CD4-positive, alpha-beta T cell (primary cell): ENCODE measurements around the gene EFS. TPM values are rescaled to one million over a fixed set of nuclear protein-coding genes. Genes with fewer than 3 reads are reported as not detected.

Source experiments
- ATAC-seq: fragments of 200-7000 bp; cut with Tn5 transposase; one replicate; pipeline ENCODE4 v1.10.0; 2022; ENCODE audit warnings: mild to moderate bottlenecking; ENCODE audit not compliant: poor library complexity
- CTCF ChIA-PET: fragments of 350-600 bp; sonication (Branson Sonifier 250); formaldehyde crosslinking; loops from one replicate; lab custom pipeline; 2021; ENCODE audit warnings: antibody characterized with exemption, inconsistent platforms; lab: Charles Lee
- POLR2A ChIA-PET: fragments of 350-600 bp; sonication (Branson Sonifier 250); formaldehyde crosslinking; loops from one replicate; lab custom pipeline; 2021; ENCODE audit warnings: antibody characterized with exemption, inconsistent platforms; lab: Charles Lee
- DNase-seq, 14 experiments: peaks; one replicate each; pipeline ENCODE4 v3.0.0-alpha.2; 2013 to 2020; ENCODE audit warnings: mixed read lengths in 2 of 14
- H3K27ac ChIP-seq, 2 donors: one replicate each; pipeline versions ENCODE4 v1.5.1 to v1.7.0; 2013; ENCODE audit warnings: low read length in 2 of 2, low read depth in 1 of 2, mild to moderate bottlenecking in 1 of 2
- H3K27me3 ChIP-seq, 2 experiments: 1 replicate in 1 of 2; 2 replicates in 1 of 2; pipeline versions ENCODE4 v1.6.1 to v1.7.0; 2013; ENCODE audit warnings: low read length in 2 of 2, control low read depth in 1 of 2, mild to moderate bottlenecking in 1 of 2, moderate library complexity in 1 of 2; ENCODE audit not compliant: insufficient read depth in 2 of 2, control insufficient read depth in 1 of 2
- H3K36me3 ChIP-seq: one replicate; pipeline ENCODE4 v1.6.1; 2013; ENCODE audit warnings: low read length, control low read depth; ENCODE audit not compliant: insufficient read depth
- H3K4me1 ChIP-seq: one replicate; pipeline ENCODE4 v1.6.1; 2013; ENCODE audit warnings: low read length, control low read depth; ENCODE audit not compliant: insufficient read depth
- H3K4me3 ChIP-seq: one replicate; pipeline ENCODE4 v1.5.1; 2013; ENCODE audit warnings: mild to moderate bottlenecking, low read length, moderate library complexity
- H3K9me3 ChIP-seq, 2 experiments: 1 replicate in 1 of 2; 2 replicates in 1 of 2; pipeline versions ENCODE4 v1.6.1 to v1.7.0; 2013; ENCODE audit warnings: low read length in 2 of 2, mild to moderate bottlenecking in 2 of 2, control low read depth in 1 of 2, moderate library complexity in 1 of 2; ENCODE audit not compliant: control insufficient read depth in 1 of 2, insufficient read depth in 1 of 2
- H3K27ac Mint-ChIP-seq: one replicate; pipeline ENCODE4 v1.8.0; 2020; ENCODE audit warnings: mixed read lengths
- H3K27me3 Mint-ChIP-seq: one replicate; pipeline ENCODE4 v1.8.0; 2021; ENCODE audit warnings: mixed read lengths
- H3K36me3 Mint-ChIP-seq: one replicate; pipeline ENCODE4 v1.8.0; 2021; ENCODE audit warnings: low read depth, mixed read lengths
- H3K4me1 Mint-ChIP-seq: one replicate; pipeline ENCODE4 v1.8.0; 2021; ENCODE audit warnings: low read depth, mixed read lengths
- H3K4me3 Mint-ChIP-seq: one replicate; pipeline ENCODE4 v1.8.0; 2020; ENCODE audit warnings: mild to moderate bottlenecking, mixed read lengths
- H3K9me3 Mint-ChIP-seq: one replicate; pipeline ENCODE4 v1.8.0; 2020; ENCODE audit warnings: mixed read lengths
- CTCF ChIP-seq: fragments of 200-600 bp; IDR thresholded peaks from one replicate; pipeline ENCODE4 v1.8.0; 2022; ENCODE audit warnings: antibody characterized with exemption, mild to moderate bottlenecking
- intact Hi-C, 2 experiments: fragments of 100-400 bp; cut with DNase I in 1 of 2; cut with micrococcal nuclease in 1 of 2; formaldehyde crosslinking; loops; one replicate each; pipeline versions ENCODE4 v1.15.1 to v1.9.0; 2023 to 2025; cut with DNase I, micrococcal nuclease
- total RNA-seq, 174 experiments: library from RNA in 2 of 174; stranded (reverse) in 2 of 174; gene quantifications; one replicate each; pipeline ENCODE4 v1.2.3 and lab custom pipeline; 2021 to 2026

The EFS gene
- total RNA-seq, 2 experiments from 2014 or later: not detected

- peaks cover 5% of the 10 kb centered on the region for H3K4me1 ChIP-seq
- H3K36me3 ChIP-seq: no peaks in the 10 kb centered on the region
- ATAC-seq: no peak
- peaks cover 15 to 19% of the 10 kb centered on the region in 2 experiments for H3K27me3 ChIP-seq
- CTCF ChIA-PET: no interaction called here
- H3K9me3 ChIP-seq: no peaks in the 10 kb centered on the region
- Mint-ChIP-seq H3K27ac (no peak overlapping the region), H3K4me1 (no peaks in the 10 kb centered on the region), H3K27me3 (peaks cover 25% of the 10 kb centered on the region), H3K4me3 (no peak overlapping the region), H3K9me3 (no peaks in the 10 kb centered on the region), H3K36me3 (no peaks in the 10 kb centered on the region)
- no peak overlapping the region for H3K4me3 ChIP-seq
- H3K27ac ChIP-seq: no peak overlapping the region
- no peak for TF ChIP-seq CTCF
- no peak for DNase-seq
- POLR2A ChIA-PET: no interaction called here
- intact Hi-C loops: no loop called here
Observed at GRCh38 chr14:23370221-23370620, 5.2 kb upstream of the EFS start.

GRCh38 chr14:23366426-23366921, 1.5 kb upstream of the EFS start:
- intact Hi-C loops: no loop called here
- no peaks in the 10 kb centered on the region for H3K36me3 ChIP-seq
- CTCF ChIA-PET: no interaction called here
- H3K36me3 Mint-ChIP-seq: no peaks in the 10 kb centered on the region
- POLR2A ChIA-PET: interaction anchor here (1.0 kb wide), 1 partner anchor 80 kb away, joined by 3 read pairs; no protein-coding TSS in a partner anchor
- DNase-seq (no peak), ATAC-seq (no peak)
- H3K27me3 ChIP-seq: peaks cover 26 to 27% of the 10 kb centered on the region in 2 experiments
- peaks cover 49% of the 10 kb centered on the region for H3K27me3 Mint-ChIP-seq
- H3K27ac Mint-ChIP-seq: no peak overlapping the region
- no peaks in the 10 kb centered on the region for H3K4me1 Mint-ChIP-seq
- TF ChIP-seq CTCF: no peak
- H3K4me3 Mint-ChIP-seq: no peak overlapping the region
- H3K9me3 ChIP-seq: peaks cover 0 to 9% of the 10 kb centered on the region in 2 experiments
- no peak overlapping the region for H3K27ac ChIP-seq
- peaks cover 8% of the 10 kb centered on the region for H3K4me1 ChIP-seq
- no peak overlapping the region for H3K4me3 ChIP-seq
- no peaks in the 10 kb centered on the region for H3K9me3 Mint-ChIP-seq

GRCh38 chr14:23365732-23366425, 907 bp upstream of the EFS start:
- H3K36me3 Mint-ChIP-seq: no peaks in the 10 kb centered on the region
- H3K27ac ChIP-seq: no peak overlapping the region
- TF ChIP-seq CTCF: no peak
- CTCF ChIA-PET: no interaction called here
- no peak overlapping the region for H3K4me3 Mint-ChIP-seq
- intact Hi-C loops: no loop called here
- H3K36me3 ChIP-seq: no peaks in the 10 kb centered on the region
- H3K4me1 Mint-ChIP-seq: no peaks in the 10 kb centered on the region
- peaks cover 26 to 27% of the 10 kb centered on the region in 2 experiments for H3K27me3 ChIP-seq
- H3K4me1 ChIP-seq: peaks cover 8% of the 10 kb centered on the region
- peaks cover 0 to 9% of the 10 kb centered on the region in 2 experiments for H3K9me3 ChIP-seq
- no peaks in the 10 kb centered on the region for H3K9me3 Mint-ChIP-seq
- POLR2A ChIA-PET: no interaction called here
- H3K4me3 ChIP-seq: no peak overlapping the region
- no peak for ATAC-seq
- DNase-seq: no peak
- no peak overlapping the region for H3K27ac Mint-ChIP-seq
- peaks cover 55% of the 10 kb centered on the region for H3K27me3 Mint-ChIP-seq
